GM23248 (cell line): ENCODE data around the gene CDK2. TPM values are rescaled to one million over a fixed set of nuclear protein-coding genes. Genes with fewer than 3 reads are reported as not detected.
"Not testable (repeated sequence)": the region's sequence is repeated elsewhere in the genome, so short reads cannot be mapped to it uniquely, and the experiment has no call there.

ENCODE experiments used
- DNase-seq: peaks from one replicate; pipeline ENCODE4 v3.0.0-alpha.2; 2015
- H2AFZ ChIP-seq: fragments of 200-600 bp; sonication (generic); 2 replicates; pipeline ENCODE4 v1.6.1; 2016; ENCODE audit warnings: antibody characterized with exemption
- H3F3A ChIP-seq: fragments of 200-600 bp; sonication (generic); 2 replicates; pipeline ENCODE4 v1.6.1; 2016; ENCODE audit warnings: mild to moderate bottlenecking, antibody characterized with exemption, mixed run types; ENCODE audit not compliant: insufficient read depth
- H3K27ac ChIP-seq: fragments of 200-600 bp; sonication (generic); 2 replicates; pipeline ENCODE4 v1.5.1; 2016; ENCODE audit warnings: mild to moderate bottlenecking
- H3K27me3 ChIP-seq: fragments of 200-600 bp; sonication (generic); replicated peaks from 2 replicates; pipeline ENCODE4 v1.6.1; 2016; ENCODE audit warnings: mild to moderate bottlenecking; ENCODE audit not compliant: insufficient read depth
- H3K36me3 ChIP-seq: fragments of 200-600 bp; sonication (generic); 2 replicates; pipeline ENCODE4 v1.6.1; 2016; ENCODE audit warnings: low read depth, mild to moderate bottlenecking
- H3K4me1 ChIP-seq: fragments of 200-600 bp; sonication (generic); 2 replicates; pipeline ENCODE4 v1.6.1; 2016; ENCODE audit warnings: mild to moderate bottlenecking; ENCODE audit not compliant: insufficient read depth
- H3K4me2 ChIP-seq: fragments of 200-600 bp; sonication (generic); one replicate; pipeline ENCODE4 v1.6.1; 2016; ENCODE audit warnings: mild to moderate bottlenecking; ENCODE audit not compliant: unreplicated experiment
- H3K4me3 ChIP-seq: fragments of 200-600 bp; sonication (generic); 2 replicates; pipeline ENCODE4 v1.5.1; 2016; ENCODE audit warnings: mild to moderate bottlenecking
- H3K79me2 ChIP-seq: fragments of 200-600 bp; sonication (generic); 2 replicates; pipeline ENCODE4 v1.6.1; 2016; ENCODE audit warnings: mild to moderate bottlenecking; ENCODE audit not compliant: insufficient read depth
- H3K9ac ChIP-seq: fragments of 200-600 bp; sonication (generic); 2 replicates; pipeline ENCODE4 v1.6.1; 2016; ENCODE audit warnings: mild to moderate bottlenecking
- H3K9me2 ChIP-seq: fragments of 200-600 bp; sonication (generic); 2 replicates; pipeline ENCODE4 v1.6.1; 2016; ENCODE audit warnings: mixed run types, mild to moderate bottlenecking, moderate library complexity; ENCODE audit not compliant: insufficient read depth
- H3K9me3 ChIP-seq: fragments of 200-600 bp; sonication (generic); one replicate; pipeline ENCODE4 v1.6.1; 2017; ENCODE audit warnings: low read depth
- H4K20me1 ChIP-seq: fragments of 200-600 bp; sonication (generic); 2 replicates; pipeline ENCODE4 v1.6.0; 2016; ENCODE audit not compliant: insufficient read depth
- EZH2 ChIP-seq: fragments of 200-600 bp; sonication (generic); IDR thresholded peaks from 2 replicates; pipeline ENCODE4 v1.6.1; 2018; ENCODE audit warnings: antibody characterized with exemption, mild to moderate bottlenecking; ENCODE audit not compliant: insufficient read depth, poor library complexity, severe bottlenecking
- EZH2phosphoT487 ChIP-seq: fragments of 200-600 bp; sonication (generic); IDR thresholded peaks from 2 replicates; pipeline ENCODE4 v1.6.1; 2018; ENCODE audit warnings: antibody characterized with exemption, moderate library complexity, mild to moderate bottlenecking, low read depth; ENCODE audit not compliant: insufficient read depth
- WGBS, 2 experiments: methylation state at CpG; one replicate each; pipeline ENCODE4 v1.1.6; 2015 to 2017; ENCODE audit warnings: low lambda C conversion rate in 2 of 2, low coverage in 1 of 2; ENCODE audit errors: missing lambda C conversion rate in 2 of 2; 5-methylcytosine and 5-hydroxymethylcytosine counted together
- in situ Hi-C: fragments of 300-500 bp; cut with MboI; formaldehyde crosslinking; loops from 2 replicates; pipeline ENCODE4 v1.15.0; 2020
- polyA plus RNA-seq: library from polyadenylated mRNA; unstranded; fragments of >200 nt; fragmentation: Nextera tagmentation; extraction: Ambion mirVana; gene quantifications from 2 replicates; pipeline ENCODE4 v1.2.1, GENCODE V29; 2016
- total RNA-seq: library from RNA; depleted of rRNA; stranded (reverse); fragments of >200 nt; shearing (Covaris generic); gene quantifications from 2 replicates; pipeline ENCODE4 v1.2.3, GENCODE V29; 2014

CDK2 gene
- total and polyA plus RNA-seq, 2 experiments from 2014 or later: 16.6 to 20.8 TPM

- Histone ChIP-seq H3K79me2 (peaks cover 94% of the 10 kb centered on the region), H3F3A (0 out of 2 replicates have a peak, but pooled peaks cover 4% of the 10 kb centered on the region), H3K36me3 (0 out of 2 replicates have a peak, but pooled peaks cover 3% of the 10 kb centered on the region), H3K4me3 (no peak overlapping the region), H3K4me1 (peaks cover 13% of the 10 kb centered on the region), H2AFZ (no peak overlapping the region), H3K9ac (no peak overlapping the region), H3K27me3 (no peaks in the 10 kb centered on the region), H3K9me2 (no peaks in the 10 kb centered on the region), H3K27ac (no peak overlapping the region), H4K20me1 (peaks cover 4% of the 10 kb centered on the region; the same call in 1 of the 2 replicates), H3K9me3 (no peaks in the 10 kb centered on the region), H3K4me2 (no peak overlapping the region)
- no peak for DNase-seq
- TF ChIP-seq EZH2 (no peak), EZH2phosphoT487 (no peak)
- in situ Hi-C loops: no loop called here
- 72 to 87% methylated on average over 6 to 7 of the region's 7 CpGs for WGBS, 2 experiments
Observed at GRCh38 chr12:55978393-55978792, 11.8 kb downstream of the CDK2 start.

GRCh38 chr12:55979069-55979468 is 12.4 kb downstream of the CDK2 start:
- Histone ChIP-seq H3K9ac (no peak overlapping the region), H3K79me2 (peaks cover 99% of the 10 kb centered on the region), H3F3A (0 out of 2 replicates have a peak, but pooled peaks cover 4% of the 10 kb centered on the region), H3K4me2 (no peak overlapping the region), H3K27ac (no peak overlapping the region), H3K9me2 (no peaks in the 10 kb centered on the region), H3K4me1 (peaks cover 13% of the 10 kb centered on the region), H3K27me3 (no peaks in the 10 kb centered on the region), H2AFZ (no peak overlapping the region), H3K9me3 (no peaks in the 10 kb centered on the region), H3K36me3 (0 out of 2 replicates have a peak, but pooled peaks cover 3% of the 10 kb centered on the region), H3K4me3 (no peak overlapping the region), H4K20me1 (peaks cover 4% of the 10 kb centered on the region; the same call in 1 of the 2 replicates)
- WGBS, 2 experiments: 96 to 98% methylated on average over 3 of the region's 3 CpGs
- in situ Hi-C loops: no loop called here
- DNase-seq: no peak
- TF ChIP-seq EZH2phosphoT487 (no peak), EZH2 (no peak)

- H3K27ac ChIP-seq, H3K27me3 ChIP-seq, H3K4me2 ChIP-seq, H3F3A ChIP-seq, H2AFZ ChIP-seq, H3K4me3 ChIP-seq, in situ Hi-C loops, H3K9ac ChIP-seq, H3K9me3 ChIP-seq, H3K9me2 ChIP-seq, H3K4me1 ChIP-seq, H4K20me1 ChIP-seq: not testable (repeated sequence)
- peaks cover 92% of the 10 kb centered on the region for H3K79me2 ChIP-seq
- 54 to 60% methylated on average over 5 of the region's 5 CpGs for WGBS, 2 experiments
- peak; percentile 36 for DNase-seq
- peaks cover 18% of the 10 kb centered on the region for H3K36me3 ChIP-seq
Observed at GRCh38 chr12:55981882-55982281, 15.3 kb downstream of the CDK2 start.

- TF ChIP-seq EZH2phosphoT487: no peak
- TF ChIP-seq EZH2: no peak
- Histone ChIP-seq H3K4me2 (no peak overlapping the region), H3K79me2 (peaks cover 87% of the 10 kb centered on the region), H3K4me1 (peaks cover 8% of the 10 kb centered on the region), H3F3A (no peaks in the 10 kb centered on the region), H3K4me3 (no peak overlapping the region), H3K9me3 (no peaks in the 10 kb centered on the region), H3K27ac (no peak overlapping the region), H3K9me2 (no peaks in the 10 kb centered on the region), H3K9ac (no peak overlapping the region), H3K36me3 (peaks cover 21% of the 10 kb centered on the region), H4K20me1 (peaks cover 4% of the 10 kb centered on the region; the same call in 1 of the 2 replicates), H2AFZ (no peak overlapping the region), H3K27me3 (no peaks in the 10 kb centered on the region)
- in situ Hi-C loops: no loop called here
- DNase-seq: no peak
- WGBS, 2 experiments: 57 to 60% methylated on average over 3 of the region's 3 CpGs
Observed at GRCh38 chr12:55982319-55982936, 15.8 kb downstream of the CDK2 start.
